Omental fat pad (tissue), 4 donors: ENCODE measurements around the gene TK2. TPM values are rescaled to one million over a fixed set of nuclear protein-coding genes. Genes with fewer than 3 reads are reported as not detected.

Source experiments
- ATAC-seq: fragments of 150-250 bp; one replicate; pipeline ENCODE4 v1.9.1; 2016; ENCODE audit warnings: mild to moderate bottlenecking, moderate library complexity; ENCODE audit not compliant: low FRiP score
- DNase-seq: peaks from one replicate; pipeline ENCODE4 v3.0.0-alpha.2; 2019; ENCODE audit warnings: low spot score
- total RNA-seq, 4 donors: library from RNA; depleted of rRNA; stranded (reverse); fragments of >200 nt; gene quantifications; one replicate each; pipeline ENCODE4 v1.1.0, GENCODE V29; 2016
- TF ChIP-seq, protein P1 (sequence below), 3 donors: fragments of 450-650 bp; IDR thresholded peaks; one replicate each; pipeline ENCODE4 v1.5.1; 2016 to 2017; ENCODE audit warnings: antibody characterized with exemption in 3 of 3, mild to moderate bottlenecking in 3 of 3, moderate library complexity in 2 of 3

Gene TK2
- total RNA-seq, 4 donors from 2014 or later, result 39.9 to 69.7 (median 56.0) TPM

DNA sequence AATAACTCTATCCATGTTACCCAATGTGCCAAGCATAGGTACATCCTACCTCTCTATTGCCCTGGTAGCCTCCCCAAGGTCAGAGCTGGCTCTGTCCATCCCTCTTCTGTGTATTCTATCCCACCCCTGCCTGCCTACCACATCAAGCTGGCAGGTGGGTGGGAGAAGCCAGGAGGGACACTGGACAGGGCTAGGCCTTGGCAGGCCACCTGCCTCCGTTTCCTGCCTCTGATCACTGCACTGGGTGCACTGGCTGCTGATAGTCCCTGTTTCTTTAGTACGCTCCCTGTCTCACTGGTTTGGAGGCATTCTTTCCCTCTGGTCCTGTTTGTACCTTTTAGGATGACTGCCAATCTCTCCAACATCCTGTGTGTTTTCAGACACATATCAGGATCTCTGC is 12.7 kb downstream of the TK2 start:
- TF ChIP-seq, protein P1, sequence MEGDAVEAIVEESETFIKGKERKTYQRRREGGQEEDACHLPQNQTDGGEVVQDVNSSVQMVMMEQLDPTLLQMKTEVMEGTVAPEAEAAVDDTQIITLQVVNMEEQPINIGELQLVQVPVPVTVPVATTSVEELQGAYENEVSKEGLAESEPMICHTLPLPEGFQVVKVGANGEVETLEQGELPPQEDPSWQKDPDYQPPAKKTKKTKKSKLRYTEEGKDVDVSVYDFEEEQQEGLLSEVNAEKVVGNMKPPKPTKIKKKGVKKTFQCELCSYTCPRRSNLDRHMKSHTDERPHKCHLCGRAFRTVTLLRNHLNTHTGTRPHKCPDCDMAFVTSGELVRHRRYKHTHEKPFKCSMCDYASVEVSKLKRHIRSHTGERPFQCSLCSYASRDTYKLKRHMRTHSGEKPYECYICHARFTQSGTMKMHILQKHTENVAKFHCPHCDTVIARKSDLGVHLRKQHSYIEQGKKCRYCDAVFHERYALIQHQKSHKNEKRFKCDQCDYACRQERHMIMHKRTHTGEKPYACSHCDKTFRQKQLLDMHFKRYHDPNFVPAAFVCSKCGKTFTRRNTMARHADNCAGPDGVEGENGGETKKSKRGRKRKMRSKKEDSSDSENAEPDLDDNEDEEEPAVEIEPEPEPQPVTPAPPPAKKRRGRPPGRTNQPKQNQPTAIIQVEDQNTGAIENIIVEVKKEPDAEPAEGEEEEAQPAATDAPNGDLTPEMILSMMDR (IDR thresholded peaks at IDR 0.05), result no peak
- ATAC-seq, result no peak
- no peak for DNase-seq

DNA sequence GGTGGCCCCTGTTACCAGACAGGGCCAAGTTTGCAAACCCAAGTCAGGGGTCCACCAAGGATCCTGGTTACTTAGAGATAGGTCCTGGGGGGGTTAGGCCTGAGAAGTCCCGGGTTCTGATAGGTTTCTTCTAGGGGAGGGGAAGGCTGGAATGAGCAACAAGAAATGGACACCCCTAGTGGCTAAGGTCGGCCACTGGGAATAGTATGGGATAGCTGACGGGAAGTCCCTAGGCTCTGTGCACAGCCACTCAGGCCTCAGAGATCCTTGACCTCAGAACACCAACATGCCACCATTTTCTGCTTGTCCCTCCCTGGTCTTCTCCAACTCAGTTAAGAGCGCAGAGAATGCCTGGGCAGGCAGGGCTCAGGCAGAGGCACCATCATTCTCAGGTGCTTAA is 13.4 kb downstream of the TK2 start:
- TF ChIP-seq, protein P1 (IDR thresholded peaks at IDR 0.05), result no peak
- no peak for DNase-seq
- no peak for ATAC-seq

DNA sequence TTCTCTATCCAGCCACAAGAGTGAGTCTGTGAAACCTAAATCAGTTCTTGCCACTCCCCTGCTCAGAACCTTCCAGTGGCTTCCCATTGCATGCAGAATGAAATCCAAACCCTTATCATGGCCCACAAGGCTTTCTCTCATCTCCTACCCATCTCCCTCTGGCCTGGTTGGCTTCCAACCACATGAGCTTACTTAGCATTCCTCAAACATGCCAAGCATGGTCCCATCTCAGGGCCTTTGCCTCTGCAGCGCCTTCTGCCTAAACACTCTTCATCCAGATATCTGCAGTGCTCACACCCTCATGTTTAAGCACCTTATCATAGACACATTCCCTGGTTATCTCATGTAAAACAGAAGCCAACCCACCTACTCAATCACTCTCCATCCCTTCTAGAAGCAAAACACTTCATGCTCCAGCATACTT is 15.5 kb downstream of the TK2 start:
- DNase-seq (no peak), ATAC-seq (no peak)
- TF ChIP-seq, protein P1 (IDR thresholded peaks at IDR 0.05), result no peak

DNA sequence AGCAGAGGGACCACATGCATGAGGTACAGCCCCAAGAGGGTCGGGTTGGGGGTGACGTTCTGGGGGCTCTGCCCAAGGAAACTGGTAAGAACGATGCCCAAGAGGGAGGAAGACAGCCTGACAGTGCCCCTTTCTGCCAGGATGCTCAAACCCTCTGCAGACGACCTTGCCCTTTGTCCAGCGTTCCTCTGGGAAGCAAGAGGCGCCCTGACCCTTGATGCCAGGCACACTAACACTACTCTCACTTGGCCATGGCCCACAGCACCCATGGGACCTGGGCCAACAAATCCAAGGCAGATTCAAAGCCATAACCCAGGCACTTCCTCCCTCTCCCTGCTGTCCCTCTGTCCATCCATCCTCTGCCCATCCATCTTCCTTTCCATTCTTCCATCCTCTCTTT is 20.4 kb downstream of the TK2 start:
- TF ChIP-seq, protein P1 (IDR thresholded peaks at IDR 0.05), result no peak
- DNase-seq, result no peak
- ATAC-seq, result no peak

DNA sequence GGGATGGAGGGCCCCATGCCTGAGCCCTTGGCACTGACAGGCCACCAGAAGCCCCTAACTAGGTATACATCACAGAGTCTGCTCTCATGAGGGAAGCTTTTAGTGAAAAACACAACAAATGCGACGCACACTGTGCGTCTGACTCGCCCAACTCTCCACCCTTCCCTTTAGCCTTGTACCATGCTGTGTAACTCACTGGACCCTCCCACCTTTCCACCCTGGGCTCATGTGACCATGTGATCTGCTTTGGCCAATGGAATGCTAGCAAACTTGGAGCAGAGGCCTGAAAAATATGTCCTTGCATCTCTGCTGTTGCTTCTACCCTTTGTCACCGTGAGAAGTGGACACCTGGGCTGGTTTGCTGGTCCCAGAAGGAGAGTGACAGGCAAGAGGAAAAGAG is 21.6 kb downstream of the TK2 start:
- no peak for DNase-seq
- TF ChIP-seq, protein P1 (IDR thresholded peaks at IDR 0.05), result no peak
- ATAC-seq, result no peak

DNA sequence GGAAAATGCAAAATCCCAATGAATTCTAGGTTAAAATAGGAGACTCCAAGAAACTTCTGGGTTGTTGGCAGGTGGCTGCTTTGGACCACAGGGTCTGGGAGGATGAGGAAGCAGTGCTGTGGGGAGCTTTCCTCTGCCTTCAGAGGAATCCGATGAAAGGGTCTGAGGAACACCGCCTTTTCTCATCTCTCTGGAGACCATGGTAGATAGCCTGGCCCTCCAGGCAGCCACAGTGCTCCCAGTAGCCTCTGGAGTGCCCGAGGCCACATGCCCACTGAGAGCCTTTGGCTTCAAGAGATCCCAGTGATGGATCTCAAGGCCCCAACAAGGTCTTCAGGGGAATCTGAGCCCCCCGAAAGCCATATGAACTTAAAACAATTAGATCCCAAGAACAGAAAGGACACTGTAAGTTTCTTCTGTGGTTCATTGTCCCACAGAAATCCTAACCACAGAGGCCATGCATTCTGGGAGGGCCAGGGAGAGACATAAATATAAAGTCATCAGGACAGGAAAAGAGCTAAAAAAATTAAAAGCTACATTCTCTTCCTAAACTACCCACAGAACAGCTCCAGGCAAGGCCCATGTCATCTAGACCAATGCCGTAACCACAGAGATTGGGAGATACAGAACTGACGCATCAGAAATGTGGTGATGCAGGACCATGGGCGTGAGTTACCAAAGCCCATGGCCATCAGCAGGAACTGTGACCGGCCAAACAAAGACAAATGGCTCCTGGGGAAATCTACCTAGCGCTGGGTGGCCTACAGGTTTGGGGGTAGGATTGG is 24.3 kb downstream of the TK2 start:
- ATAC-seq (no peak), DNase-seq (no peak)
- TF ChIP-seq, protein P1 (IDR thresholded peaks at IDR 0.05), result no peak

DNA sequence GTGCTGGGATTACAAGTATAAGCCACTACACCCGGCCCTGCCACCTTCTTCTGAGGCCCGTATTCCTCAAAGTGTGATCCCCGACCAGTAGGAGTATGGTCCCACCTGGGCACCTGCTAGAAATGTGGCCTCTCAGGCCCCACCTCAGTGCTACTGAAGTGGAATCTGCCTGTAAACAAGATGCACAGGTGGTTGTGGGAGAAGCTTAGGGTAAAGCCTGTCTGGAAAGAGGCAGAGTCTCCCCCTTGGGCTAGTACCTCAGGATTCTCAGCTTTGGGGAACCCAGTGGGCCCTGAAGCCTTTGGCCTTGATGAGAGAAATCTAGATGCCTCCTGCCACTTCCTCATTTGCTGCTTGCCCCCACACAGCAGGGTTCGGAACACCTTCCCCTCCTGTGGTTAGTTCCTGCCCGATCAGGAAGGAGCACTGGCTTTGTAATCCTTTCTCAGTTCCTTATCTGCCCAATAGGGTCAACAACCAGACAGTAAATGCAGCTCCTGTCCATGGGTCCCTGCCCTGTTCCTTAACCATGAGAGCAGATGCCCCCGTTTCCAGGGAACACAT is 25.2 kb downstream of the TK2 start:
- DNase-seq (no peak), ATAC-seq (no peak)
- TF ChIP-seq, protein P1 (IDR thresholded peaks at IDR 0.05), result no peak
